CD4-positive, alpha-beta T cell treated with Interleukin-6 for 4 hours (primary cell): ENCODE results near the gene SMARCA2.
A peak's percentile ranks its signal among the peaks of the same experiment; 100 is the strongest.

Experiments
- DNase-seq: peaks from one replicate; pipeline ENCODE4 v3.0.0-alpha.2; 2020; ENCODE audit warnings: mixed read lengths

Gene SMARCA2

DNA sequence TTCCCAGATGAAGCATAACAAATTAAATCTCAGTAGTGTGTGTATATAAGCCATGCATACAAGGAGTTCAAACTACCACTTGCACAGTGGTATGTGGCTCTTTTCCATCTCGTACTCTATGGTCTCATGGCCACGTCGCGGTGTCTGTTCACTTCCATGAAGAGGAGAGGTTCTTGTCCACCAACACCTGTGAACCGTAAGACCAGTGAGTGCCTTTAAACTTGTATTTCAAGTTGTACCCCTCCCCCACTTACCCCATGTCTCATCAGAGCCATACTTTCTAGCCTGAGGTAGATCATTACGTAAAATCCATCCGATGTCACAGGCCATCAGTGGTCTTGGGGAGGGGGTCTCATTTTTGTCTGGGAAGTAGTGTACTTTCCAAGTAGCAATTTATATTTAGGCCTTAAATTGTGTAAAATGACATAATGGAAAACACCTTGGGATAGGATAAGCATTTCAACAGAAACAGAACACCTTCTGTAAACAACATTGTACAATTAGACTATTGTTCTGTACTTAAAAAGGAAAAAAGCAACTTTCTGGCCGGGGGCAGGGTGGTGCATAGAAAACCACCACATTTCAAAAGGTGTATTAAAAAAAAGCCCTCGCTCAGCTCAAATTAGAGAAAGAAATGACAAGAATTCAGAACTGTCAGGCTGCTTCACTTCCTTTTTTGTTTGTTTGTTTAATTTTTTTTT, 163.0 kb downstream of the SMARCA2 start:
- DNase-seq: no peak

DNA sequence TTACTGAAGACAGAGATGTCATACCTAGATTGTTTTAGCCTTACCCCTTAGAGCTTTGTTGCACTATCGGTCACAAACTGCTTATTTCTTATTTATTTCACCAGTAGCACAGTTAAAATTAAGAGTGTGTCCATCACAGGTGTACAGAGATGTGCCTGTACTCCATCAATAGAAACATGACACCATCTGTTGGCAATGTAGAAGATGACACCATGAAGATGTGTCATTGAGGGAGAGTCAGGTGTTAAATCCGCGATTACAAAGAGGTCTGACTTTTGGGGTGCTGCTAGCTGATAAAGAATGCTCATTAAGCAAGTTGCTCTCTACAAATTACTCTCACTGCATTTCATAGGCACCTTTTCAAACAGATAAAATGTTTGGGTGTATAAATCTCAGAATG, 164.4 kb downstream of the SMARCA2 start:
- DNase-seq: no peak

DNA sequence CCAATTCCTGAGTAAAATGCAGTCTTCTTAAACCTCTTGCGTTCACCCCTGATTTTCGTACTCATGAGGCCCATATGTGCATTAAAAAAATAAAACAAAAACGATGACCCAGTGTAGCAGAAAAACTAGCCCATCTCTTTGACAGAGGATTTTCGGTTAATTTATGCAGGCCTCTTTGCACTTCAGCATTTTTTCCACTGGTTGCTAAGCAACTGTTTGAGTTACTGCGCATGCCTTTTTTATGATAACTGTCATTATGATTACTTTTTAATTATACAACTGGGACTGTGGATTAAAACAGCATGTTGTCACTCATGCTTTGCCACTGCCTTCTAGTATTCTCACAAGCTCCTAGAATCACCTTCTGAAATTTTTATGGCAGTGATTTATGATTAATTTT, 165.0 kb downstream of the SMARCA2 start:
- DNase-seq: no peak

DNA sequence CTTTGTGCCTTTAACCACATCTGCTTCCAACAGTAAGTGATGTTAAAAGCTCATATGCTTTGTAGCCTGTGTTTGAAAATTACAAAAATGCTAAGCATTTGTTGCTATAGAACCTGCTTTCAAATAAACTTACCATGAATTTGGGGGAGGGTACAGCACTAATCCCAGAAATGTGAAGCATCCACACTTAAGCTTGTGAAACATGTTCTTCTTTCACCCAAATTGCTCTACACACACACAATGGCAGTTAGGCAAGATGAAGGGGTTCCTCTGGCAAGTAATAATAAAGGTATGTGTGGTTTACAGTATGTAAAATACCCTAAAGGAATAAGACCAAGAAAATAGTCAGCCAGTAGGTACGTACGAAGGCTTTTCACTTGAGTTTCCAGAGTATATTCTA, 165.6 kb downstream of the SMARCA2 start:
- DNase-seq: no peak

DNA sequence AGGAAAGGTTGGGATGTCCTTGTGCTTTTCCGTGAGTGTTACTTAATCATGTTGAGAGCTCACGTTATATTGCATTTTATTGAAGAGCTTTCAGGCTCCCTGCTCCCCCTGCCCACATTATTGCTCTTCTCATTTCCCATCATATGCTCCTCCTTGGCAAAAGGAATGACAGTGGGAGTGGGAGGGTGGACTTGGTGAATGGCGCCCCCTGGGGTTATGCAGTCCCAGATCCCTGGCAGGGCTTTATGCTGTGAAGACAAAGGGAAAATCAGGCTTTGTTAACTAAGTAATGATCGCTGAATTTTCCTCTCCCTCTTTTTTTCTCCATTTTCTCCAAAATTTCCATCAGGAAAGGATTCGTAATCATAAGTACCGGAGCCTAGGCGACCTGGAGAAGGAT, 166.6 kb downstream of the SMARCA2 start:
- peak; percentile 44 for DNase-seq

DNA sequence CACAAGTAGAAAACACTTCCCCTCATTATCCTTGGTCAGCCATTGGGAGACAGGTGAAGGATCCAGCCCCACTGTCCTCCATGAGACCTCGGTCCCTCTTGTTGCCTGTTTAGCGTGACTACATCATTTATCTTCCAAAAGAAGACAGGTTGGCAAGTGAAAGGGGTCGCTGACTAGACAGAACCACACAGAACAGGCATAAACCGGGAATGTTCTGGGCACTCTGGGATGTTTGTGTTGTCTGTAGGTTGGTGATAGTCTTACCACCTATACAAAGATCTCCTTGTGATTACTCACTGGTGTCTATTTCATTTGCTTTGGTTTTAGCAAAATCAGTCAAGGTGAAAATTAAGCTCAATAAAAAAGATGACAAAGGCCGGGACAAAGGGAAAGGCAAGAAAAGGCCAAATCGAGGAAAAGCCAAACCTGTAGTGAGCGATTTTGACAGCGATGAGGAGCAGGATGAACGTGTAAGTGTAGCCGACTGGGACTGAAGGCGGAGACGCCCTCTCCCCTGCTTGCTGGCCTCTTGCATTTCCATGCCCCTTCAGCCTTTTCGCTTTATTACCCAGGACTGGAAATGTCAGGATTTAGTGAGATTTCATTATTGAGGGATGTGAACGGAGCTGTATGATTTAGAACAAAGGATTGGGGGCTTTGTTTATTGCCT, 175.9 kb downstream of the SMARCA2 start:
- no peak for DNase-seq

DNA sequence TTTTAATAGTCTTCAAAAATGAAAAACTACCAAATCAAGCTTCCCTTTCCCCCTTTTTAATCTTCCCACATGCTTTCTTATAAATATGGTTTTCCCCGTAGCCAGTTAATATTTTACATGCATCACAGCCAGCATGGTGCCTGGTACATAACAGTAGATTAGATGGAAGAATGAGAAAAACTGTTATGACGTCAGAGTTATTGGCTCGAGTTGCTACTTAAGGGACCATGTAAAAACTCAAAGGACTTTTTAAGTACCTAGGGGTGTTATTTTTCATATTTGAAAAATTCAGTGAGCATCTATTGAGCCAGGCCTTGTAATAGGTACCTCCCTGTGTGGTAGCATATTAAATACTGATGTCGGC, 176.4 kb downstream of the SMARCA2 start:
- DNase-seq: no peak

DNA sequence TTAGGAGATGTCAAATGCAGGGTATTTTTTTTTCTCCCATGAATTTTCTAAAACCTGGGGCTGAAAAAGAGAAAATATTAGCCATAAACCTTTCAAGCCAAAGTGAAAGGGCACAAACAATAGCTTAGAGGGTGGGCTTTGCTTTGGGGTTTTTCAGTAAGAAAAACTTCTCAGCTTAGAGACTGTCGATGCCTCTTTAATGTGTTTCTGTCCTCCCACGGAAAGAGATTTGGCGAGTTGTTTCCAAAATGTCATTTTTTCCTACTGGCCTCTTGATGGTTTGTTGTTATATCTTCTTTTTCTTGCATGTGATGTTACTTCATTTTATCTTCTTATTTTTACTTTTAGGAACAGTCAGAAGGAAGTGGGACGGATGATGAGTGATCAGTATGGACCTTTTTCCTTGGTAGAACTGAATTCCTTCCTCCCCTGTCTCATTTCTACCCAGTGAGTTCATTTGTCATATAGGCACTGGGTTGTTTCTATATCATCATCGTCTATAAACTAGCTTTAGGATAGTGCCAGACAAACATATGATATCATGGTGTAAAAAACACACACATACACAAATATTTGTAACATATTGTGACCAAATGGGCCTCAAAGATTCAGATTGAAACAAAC, 177.3 kb downstream of the SMARCA2 start:
- no peak for DNase-seq

DNA sequence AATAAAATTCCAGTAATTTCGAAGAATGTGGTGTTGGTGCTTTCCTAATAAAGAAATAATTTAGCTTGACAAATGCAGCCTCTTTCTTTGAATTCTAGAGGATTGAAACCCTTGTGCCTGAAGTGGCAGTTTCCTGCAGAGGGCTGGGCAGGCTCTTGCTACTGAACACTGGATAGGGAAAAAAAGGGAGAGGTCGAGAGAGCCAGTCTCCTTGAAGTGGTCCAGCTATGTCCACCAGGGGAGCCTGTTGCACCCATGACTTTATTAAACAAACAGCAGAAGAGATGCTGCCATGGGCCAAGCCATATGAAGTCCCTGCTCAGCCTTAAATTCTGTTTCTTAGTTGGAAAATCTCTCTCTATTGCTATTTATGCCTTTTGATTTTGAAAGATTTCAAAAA, 178.4 kb downstream of the SMARCA2 start:
- DNase-seq: no peak

DNA sequence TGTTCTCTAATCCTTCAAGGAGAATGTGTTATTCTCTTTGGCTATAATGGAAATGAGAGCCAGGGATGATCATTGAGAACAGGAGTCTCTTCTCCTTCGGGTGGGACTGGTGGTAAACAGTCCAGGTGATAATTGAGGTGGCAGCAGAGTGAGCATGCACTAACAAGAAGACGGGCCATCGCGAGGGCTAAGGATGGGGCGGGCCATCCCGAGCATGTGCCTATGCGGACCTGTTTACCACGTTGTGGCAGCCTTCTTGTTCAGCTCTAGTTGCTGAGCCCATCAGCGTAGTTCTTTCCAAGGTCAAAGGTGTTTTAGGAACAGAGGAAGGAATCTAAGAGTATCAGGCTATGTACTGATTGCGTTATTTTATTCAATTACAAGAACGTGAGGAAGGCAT, 180.1 kb downstream of the SMARCA2 start:
- DNase-seq: no peak

DNA sequence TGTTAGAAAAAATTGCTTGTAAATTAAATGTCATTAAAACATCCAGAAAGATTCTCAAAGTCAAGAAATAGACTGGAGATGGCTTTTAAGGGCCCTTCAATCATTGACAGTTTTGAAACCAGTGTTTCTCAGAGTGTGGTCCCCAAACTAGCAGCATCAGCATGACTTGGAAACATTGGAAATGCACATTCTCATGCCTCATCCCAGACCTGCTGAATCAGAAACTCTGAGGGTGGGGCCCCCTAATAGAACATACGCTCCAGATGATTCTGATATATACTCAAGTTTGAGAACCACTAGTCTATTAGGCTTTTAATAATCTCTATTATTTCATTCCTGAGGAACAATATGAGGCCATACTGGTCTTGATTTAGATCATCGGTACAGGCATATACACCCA, 181.6 kb downstream of the SMARCA2 start:
- no peak for DNase-seq

DNA sequence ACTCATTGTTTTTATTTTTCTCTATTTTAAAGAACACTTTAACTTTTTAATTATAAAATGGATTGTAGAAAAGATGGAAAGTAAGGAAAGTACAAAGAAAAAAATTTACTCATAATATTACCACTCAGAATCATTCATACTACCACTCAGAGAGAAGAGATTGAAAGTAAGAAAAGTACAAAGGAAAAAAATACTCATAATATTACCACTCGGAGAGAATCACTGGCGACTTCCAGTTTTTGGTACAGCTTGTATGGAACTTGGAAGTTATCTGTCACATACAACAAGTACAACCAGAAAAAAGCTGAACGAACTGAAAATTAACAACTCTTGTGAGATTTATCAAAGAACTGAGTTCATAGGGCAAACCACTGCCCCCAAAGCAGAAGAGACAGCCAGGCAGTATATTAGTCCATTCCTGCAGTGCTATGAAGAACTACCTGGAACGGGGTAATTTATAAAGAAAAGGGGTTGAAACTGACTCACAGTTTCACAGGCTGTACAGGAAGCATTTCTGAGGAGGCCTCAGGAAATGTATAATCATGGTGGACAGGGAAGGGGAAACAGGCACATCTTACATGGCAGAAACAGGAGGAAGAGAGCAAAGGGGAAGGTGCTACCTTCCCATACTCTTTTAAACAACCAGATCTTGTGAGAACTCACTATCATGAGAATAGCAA, 183.9 kb downstream of the SMARCA2 start:
- DNase-seq: no peak

DNA sequence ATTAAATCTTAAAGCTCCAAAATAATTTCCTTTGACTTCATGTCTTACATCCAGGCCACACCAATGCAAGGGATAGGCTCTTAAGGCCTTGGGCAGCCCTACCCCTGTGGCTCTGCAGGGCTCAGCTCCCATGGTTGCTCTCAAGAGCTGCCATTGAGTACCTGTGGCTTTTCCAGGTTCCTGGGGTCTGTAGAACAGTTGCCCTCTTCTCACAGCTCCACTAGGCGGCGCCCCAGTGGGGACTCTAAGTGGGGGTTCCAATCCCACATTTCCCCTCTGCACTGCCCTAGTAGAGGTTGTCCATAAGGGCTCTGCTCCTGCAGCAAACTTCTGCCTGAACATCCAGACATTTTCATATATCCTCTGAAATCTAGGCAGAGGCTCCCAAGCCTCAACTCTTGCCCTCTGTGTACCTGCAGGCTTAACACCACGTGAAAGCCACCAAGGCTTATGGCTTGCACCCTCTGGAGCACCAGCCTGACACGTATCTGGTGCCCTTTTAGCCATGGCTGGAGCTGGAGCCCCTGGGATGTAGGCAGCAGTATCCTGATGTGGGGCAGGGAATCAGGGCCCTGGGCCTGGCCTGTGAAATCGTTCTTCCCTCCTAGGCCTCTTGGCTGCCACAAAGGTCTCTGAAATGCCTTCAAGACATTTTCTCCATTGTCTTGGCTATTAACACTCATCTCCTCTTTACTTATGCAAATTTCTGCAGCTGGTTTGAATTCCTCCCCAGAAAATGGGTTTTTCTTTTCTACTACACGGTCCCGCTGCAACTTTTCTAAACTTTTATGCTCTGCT, 185.1 kb downstream of the SMARCA2 start:
- no peak for DNase-seq

DNA sequence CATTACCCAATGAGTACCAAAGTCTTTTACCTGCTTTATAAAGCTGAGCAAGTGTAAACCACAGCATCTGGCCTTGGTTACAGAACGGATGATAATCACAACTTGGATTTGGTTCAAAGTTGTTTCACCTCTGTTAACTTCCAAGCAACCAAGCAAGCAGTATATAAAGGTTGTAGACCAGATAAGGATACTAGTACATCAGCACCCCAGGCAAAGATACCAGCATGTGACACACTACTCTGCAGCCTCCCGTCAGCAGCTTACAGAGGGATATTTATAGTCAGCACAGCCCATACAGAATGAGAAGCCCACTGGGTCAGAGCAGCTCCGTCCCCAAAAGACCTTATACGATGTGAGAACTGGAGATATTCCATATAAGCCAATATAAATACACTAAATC, 193.3 kb downstream of the SMARCA2 start:
- DNase-seq: no peak

DNA sequence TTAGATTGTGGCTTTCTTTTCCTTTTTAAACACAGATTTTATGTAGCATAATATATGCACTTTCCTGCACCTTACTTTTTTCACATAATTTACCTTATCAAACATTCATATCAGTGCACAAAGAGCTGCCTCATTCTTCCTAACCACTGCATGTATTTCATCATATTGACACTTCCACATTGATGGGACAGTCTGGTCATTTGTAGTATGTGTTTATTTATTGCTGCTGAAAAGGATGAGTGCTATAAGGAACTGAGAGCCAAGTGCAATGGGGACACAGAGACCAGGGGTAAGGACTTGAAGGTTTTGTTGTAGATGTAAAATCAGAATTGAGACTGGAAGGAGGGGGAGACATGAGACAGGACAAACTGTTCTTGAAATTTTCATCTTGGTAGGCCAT, 193.8 kb downstream of the SMARCA2 start:
- no peak for DNase-seq

DNA sequence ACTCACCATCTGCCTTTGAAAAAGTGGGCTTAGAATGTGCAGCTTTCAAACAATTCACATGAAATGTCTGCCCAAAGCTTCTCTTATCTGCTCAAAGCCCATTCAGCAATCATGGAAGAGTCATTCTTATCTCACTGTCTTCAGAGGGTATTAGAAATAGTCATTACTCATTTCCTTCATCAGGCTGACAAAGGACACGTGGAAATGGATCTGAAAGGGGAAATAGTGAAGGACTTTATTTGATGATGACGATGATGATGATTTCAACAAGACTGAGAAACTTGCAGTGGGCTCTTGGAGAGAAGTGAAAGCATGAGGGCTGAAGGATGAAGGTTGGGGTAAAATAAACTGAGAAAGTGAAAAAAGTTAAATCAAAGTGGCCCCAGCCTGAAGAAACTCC, 194.3 kb downstream of the SMARCA2 start:
- no peak for DNase-seq

DNA sequence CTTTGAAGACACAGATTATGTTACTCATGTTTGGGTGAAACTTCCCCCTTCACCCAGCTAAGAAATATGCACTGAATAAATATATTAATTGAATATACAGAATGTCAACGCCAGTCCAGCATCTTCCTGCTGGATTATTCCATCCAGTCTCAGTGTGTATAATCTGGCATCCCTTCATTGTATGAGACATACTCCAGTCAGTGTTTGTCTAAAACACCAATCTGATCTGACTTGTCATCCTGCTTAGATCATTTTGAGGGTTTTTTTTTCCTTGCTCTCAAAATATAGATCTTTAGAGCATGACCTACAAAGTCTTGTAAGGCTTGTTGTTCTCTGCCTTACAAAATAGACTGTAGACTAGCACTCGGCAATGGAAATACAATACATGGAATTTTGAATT, 195.1 kb downstream of the SMARCA2 start:
- no peak for DNase-seq

DNA sequence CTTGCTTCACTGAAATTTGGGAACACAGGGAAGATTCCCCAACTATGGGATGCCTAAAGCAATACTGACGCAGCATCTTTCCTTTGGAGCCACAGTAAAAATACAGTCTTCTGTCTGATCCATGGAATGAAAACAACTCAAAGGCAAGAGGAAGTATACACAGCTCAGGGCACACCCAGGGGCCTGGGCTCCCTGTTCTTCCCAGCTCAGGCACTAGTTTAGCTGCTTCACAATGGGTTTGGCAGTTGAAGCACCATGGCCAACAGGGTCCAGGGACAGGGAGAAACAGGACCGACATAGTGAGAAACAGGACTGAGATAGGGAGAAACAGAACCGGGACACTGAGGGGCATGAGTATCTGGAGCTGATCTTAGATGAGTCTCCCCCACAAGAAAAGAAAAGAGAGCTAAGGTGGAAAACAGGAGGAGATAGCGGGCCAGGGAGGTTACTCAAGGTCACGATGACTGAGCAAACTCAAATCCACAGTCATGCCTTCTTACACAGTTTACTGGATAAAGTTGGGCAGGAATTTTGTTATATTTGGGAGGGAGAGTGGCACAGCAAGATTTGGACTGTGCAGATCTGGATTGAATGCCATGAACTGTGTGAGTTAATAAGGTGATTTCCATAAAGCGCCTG, 198.8 kb downstream of the SMARCA2 start:
- no peak for DNase-seq

DNA sequence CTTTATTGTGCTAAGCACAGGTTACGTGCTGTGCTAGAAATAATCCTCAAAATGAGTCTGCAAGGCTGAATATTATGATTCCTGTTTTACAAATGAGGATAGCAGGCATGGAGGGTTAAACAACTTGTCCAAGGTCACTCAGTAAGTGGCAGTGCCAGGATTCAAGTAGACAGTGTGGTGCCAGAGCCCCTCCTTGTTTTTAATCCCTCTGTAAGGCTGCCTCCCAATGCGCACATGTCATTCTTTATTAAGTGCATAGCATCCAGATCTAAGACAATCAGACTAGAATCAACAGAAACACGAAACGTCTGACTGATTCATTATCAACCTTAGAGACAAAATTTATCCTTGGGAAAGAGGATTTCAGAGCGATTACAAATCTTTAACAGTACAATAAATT, 199.6 kb downstream of the SMARCA2 start:
- no peak for DNase-seq

DNA sequence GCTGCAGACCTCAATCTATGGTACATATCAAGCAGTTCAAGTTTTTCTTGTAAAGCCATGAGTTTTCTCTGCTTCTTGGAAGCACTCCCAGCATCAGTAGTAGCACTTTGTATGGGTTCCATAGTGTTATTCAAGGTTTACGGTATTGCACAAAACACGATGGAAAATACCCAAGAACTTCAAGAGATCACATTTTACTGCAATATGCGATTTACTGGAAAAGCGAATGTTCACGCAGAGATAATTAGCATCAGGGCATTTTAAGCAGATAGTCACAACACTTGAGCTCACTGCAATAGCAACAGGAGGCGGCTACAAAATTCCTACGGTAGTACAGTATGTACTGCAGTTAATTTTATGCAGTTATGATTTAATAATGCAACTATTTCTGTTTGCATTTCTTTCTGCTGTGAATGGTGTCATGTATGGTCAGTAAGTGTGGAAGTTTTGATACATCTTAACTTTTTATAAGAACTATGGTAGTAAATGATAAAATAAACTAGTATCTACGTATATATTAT, 200.8 kb downstream of the SMARCA2 start:
- DNase-seq: no peak

DNA sequence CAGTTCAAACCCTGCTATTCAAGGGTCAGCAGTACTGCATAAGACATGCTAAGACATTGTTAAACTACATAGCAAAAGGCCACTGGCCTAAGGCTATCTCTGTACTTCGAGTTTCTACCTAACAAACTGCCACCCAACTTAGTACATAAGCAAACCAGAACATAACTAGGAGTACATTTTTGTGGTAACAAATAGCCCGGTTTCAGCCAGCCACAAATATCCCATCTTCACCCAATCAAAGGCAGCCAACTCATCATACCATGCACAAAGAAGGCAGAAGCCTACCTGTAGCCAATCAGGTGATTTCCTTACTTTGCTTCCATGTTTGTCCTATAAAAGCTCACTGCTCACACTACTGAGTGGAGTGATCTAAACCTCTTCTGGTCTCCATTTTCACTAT, 201.4 kb downstream of the SMARCA2 start:
- no peak for DNase-seq

DNA sequence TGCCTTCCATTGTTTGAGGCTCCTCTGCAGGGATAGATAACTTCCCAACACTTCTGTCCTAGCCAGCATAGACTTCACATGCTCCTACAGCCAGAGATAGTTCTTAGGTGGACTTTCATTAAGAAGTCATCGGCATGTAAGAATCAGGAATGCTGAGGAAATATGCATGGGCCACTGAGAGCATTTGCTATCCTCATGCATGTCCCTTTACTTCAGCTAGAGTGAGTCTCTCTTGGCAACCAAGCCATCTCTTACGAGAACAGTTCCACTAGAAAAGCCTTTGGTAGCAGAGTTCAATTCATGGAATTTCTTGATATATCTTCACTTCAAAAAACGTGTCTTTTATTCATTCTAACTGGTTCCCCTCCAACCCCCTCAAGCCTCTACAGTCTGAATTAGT, 202.4 kb downstream of the SMARCA2 start:
- no peak for DNase-seq
